ENCODE results near the gene DET1.

The DET1 gene

DNA sequence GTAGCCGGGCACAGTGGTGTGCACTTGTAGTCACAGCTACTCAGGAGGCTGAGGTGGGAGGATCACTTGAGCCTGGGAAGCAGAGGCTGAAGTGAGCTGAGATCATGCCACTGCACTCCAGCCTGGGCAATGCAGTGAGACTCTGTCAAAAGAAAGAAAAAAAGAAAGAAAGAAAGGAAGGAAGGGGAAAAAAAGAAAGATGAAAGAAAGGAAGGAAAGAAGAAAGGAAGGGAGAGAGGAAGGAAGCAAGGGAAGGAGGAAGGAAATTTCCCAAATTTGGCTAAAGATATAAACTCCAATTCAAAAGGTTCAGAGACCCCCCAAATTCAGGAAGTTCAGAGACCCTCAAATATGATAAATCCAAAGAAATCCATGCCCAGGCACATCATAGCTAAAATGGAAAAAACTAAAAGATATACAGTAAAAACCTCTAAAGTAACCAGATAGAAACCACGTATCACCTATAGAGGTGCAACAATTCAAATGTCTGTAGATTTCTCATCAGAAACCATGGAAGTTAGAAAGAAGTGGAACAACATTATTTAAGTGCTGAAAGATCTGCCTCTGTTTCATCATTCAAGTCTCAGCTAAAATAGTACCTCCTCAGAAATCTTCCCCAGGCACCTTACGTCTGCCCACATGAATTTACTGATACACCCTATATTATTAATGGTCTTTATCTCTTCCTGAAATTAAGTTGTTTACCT lies 10.7 kb downstream of the DET1 start:
- H3K9ac ChIP-seq (ENCODE audit: low read length): no peak overlapping the region
- H3K9me3 ChIP-seq (replicated peaks; ENCODE audit: insufficient read depth, low read length): no peaks in the 10 kb centered on the region
- no peak overlapping the region for H2AFZ ChIP-seq (ENCODE audit: low read length)
- no peaks in the 10 kb centered on the region for H3K4me1 ChIP-seq (ENCODE audit: low read length)
- no peaks in the 10 kb centered on the region for H4K20me1 ChIP-seq (ENCODE audit: insufficient read depth, low read length)
- H3K4me2 ChIP-seq (ENCODE audit: low read depth, low read length): no peak overlapping the region
- H3K4me3 ChIP-seq (ENCODE audit: low read length): no peak overlapping the region
- H3K9me2 ChIP-seq (replicated peaks; ENCODE audit: insufficient read depth, low read length): no peaks in the 10 kb centered on the region
- no peaks in the 10 kb centered on the region for H3K27me3 ChIP-seq (replicated peaks; ENCODE audit: insufficient read depth, low read length)
- TF ChIP-seq, protein P1, sequence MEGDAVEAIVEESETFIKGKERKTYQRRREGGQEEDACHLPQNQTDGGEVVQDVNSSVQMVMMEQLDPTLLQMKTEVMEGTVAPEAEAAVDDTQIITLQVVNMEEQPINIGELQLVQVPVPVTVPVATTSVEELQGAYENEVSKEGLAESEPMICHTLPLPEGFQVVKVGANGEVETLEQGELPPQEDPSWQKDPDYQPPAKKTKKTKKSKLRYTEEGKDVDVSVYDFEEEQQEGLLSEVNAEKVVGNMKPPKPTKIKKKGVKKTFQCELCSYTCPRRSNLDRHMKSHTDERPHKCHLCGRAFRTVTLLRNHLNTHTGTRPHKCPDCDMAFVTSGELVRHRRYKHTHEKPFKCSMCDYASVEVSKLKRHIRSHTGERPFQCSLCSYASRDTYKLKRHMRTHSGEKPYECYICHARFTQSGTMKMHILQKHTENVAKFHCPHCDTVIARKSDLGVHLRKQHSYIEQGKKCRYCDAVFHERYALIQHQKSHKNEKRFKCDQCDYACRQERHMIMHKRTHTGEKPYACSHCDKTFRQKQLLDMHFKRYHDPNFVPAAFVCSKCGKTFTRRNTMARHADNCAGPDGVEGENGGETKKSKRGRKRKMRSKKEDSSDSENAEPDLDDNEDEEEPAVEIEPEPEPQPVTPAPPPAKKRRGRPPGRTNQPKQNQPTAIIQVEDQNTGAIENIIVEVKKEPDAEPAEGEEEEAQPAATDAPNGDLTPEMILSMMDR (IDR thresholded peaks at IDR 0.05; ENCODE audit: low read length): no peak
- H3K79me2 ChIP-seq (ENCODE audit: low read length): no peaks in the 10 kb centered on the region
- no peak overlapping the region for H3K27ac ChIP-seq (ENCODE audit: low read length)
- H3K36me3 ChIP-seq (replicated peaks; ENCODE audit: insufficient read depth, low read length): no peaks in the 10 kb centered on the region
- H3F3A ChIP-seq (ENCODE audit: insufficient read depth, low read length): no peaks in the 10 kb centered on the region
- DNase-seq: no peak

DNA sequence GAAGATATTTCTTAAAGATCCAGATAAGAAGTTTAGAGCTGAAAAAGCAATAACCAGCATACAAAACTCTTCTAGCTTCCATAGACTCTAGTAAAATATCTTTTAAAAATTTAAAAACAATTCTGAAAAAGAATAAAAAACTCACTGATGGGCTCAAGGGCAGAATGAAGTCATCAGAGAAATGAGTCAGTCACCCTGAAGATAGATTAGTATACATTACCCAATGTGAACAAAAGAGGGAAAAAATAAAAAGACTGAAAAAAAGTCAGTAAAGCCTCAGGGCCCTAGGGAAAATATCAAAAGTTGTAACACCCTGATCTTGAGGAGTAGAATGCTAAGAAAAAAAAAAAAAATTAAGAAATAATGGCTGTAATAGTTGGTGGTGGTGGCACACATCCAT lies 11.4 kb downstream of the DET1 start:
- TF ChIP-seq, protein P1 (IDR thresholded peaks at IDR 0.05; ENCODE audit: low read length): no peak
- no peak for TF ChIP-seq EZH2phosphoT487 (IDR thresholded peaks at IDR 0.05; ENCODE audit: low read length)
- H3K4me1 ChIP-seq (ENCODE audit: low read length): no peaks in the 10 kb centered on the region

DNA sequence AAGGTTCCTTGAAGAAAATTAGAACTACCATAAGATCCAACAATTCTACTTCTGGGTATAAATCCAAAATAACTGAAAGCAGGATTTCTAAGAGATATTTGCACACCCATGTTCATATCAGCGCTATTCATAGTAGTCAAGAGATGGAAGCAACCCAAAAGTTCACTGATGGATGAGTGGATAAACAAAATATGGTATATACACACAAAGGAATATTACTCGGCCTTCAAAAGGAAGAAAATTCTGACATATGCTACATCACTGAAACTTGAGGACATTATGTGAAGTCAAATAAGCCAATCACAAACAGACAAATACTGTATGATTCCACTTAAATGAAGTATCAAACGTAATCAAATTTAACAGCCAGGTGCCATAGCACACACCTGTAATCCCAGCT lies 13.1 kb downstream of the DET1 start:
- no peaks in the 10 kb centered on the region for H3K9me3 ChIP-seq (replicated peaks; ENCODE audit: insufficient read depth, low read length)
- no peaks in the 10 kb centered on the region for H3K27me3 ChIP-seq (replicated peaks; ENCODE audit: insufficient read depth, low read length)
- TF ChIP-seq EZH2phosphoT487 (IDR thresholded peaks at IDR 0.05; ENCODE audit: low read length) (no peak), EZH2 (optimal IDR thresholded peaks at IDR 0.05; ENCODE audit: low read depth, low read length) (no peak)
- TF ChIP-seq, protein P1 (IDR thresholded peaks at IDR 0.05; ENCODE audit: low read length): no peak
- no peaks in the 10 kb centered on the region for H3K9me2 ChIP-seq (replicated peaks; ENCODE audit: insufficient read depth, low read length)
- H4K20me1 ChIP-seq (ENCODE audit: insufficient read depth, low read length): no peaks in the 10 kb centered on the region
- no peak overlapping the region for H3K4me3 ChIP-seq (ENCODE audit: low read length)
- no peak overlapping the region for H3K9ac ChIP-seq (ENCODE audit: low read length)
- no peak overlapping the region for H2AFZ ChIP-seq (ENCODE audit: low read length)
- no peak overlapping the region for H3K27ac ChIP-seq (ENCODE audit: low read length)
- no peaks in the 10 kb centered on the region for H3K4me1 ChIP-seq (ENCODE audit: low read length)
- DNase-seq: no peak
- H3K4me2 ChIP-seq (ENCODE audit: low read depth, low read length): no peak overlapping the region
- no peaks in the 10 kb centered on the region for H3F3A ChIP-seq (ENCODE audit: insufficient read depth, low read length)
- no peaks in the 10 kb centered on the region for H3K79me2 ChIP-seq (ENCODE audit: low read length)
- no peaks in the 10 kb centered on the region for H3K36me3 ChIP-seq (replicated peaks; ENCODE audit: insufficient read depth, low read length)

More for the DNA sequence above, 11.4 kb downstream of the DET1 start:
- Histone ChIP-seq H3K27me3 (replicated peaks; ENCODE audit: insufficient read depth, low read length) (no peaks in the 10 kb centered on the region), H3K4me3 (ENCODE audit: low read length) (no peak overlapping the region), H3K4me2 (ENCODE audit: low read depth, low read length) (no peak overlapping the region), H2AFZ (ENCODE audit: low read length) (no peak overlapping the region), H3K9ac (ENCODE audit: low read length) (no peak overlapping the region), H4K20me1 (ENCODE audit: insufficient read depth, low read length) (no peaks in the 10 kb centered on the region), H3K79me2 (ENCODE audit: low read length) (no peaks in the 10 kb centered on the region), H3K36me3 (replicated peaks; ENCODE audit: insufficient read depth, low read length) (no peaks in the 10 kb centered on the region), H3F3A (ENCODE audit: insufficient read depth, low read length) (no peaks in the 10 kb centered on the region), H3K9me2 (replicated peaks; ENCODE audit: insufficient read depth, low read length) (no peaks in the 10 kb centered on the region), H3K9me3 (replicated peaks; ENCODE audit: insufficient read depth, low read length) (no peaks in the 10 kb centered on the region), H3K27ac (ENCODE audit: low read length) (no peak overlapping the region)
- DNase-seq: no peak

All from MM.1S (cell line).